Panc1 (cell line): ENCODE measurements around the gene P3H3. TPM values are rescaled to one million over a fixed set of nuclear protein-coding genes. Genes with fewer than 3 reads are reported as not detected.

Experiments used
- ATAC-seq: fragments of 200-7000 bp; cut with Tn5 transposase; 2 replicates; pipeline ENCODE4 v1.9.1; 2020; ENCODE audit warnings: mild to moderate bottlenecking, moderate library complexity
- BruUV-seq: library from RNA; stranded (reverse); fragments of 400-500 nt; replicated peaks from 2 replicates; lab custom pipeline; 2021; lab: Mats Ljungman, UMichigan
- CTCF ChIA-PET: fragments of 300-600 bp; sonication (Branson Sonifier 250); formaldehyde crosslinking; loops from one replicate; lab custom pipeline; 2022; ENCODE audit warnings: antibody characterized with exemption; lab: Charles Lee
- POLR2A ChIA-PET: fragments of 300-600 bp; sonication (Branson Sonifier 250); formaldehyde crosslinking; loops from one replicate; lab custom pipeline; 2022; ENCODE audit warnings: antibody characterized with exemption; lab: Charles Lee
- DNase-seq: peaks from one replicate; pipeline ENCODE4 v3.0.0-alpha.2; 2010; ENCODE audit warnings: low read depth, low spot score
- H3K27ac ChIP-seq: 2 replicates; pipeline ENCODE4 v1.5.1; 2011; ENCODE audit warnings: mild to moderate bottlenecking, low read length, inconsistent platforms
- H3K27me3 ChIP-seq: fragments of 200-500 bp; sonication (Bioruptor generic); 2 replicates; pipeline ENCODE4 v1.6.0; 2014; ENCODE audit warnings: low read length, inconsistent platforms; ENCODE audit not compliant: control insufficient read depth, insufficient read depth
- H3K36me3 ChIP-seq: fragments of 200-500 bp; sonication (Bioruptor generic); 2 replicates; pipeline ENCODE4 v1.5.1; 2014; ENCODE audit warnings: inconsistent platforms, mild to moderate bottlenecking, low read length, moderate library complexity; ENCODE audit not compliant: control insufficient read depth, insufficient read depth
- H3K4me1 ChIP-seq: 2 replicates; pipeline ENCODE4 v1.5.1; 2011; ENCODE audit warnings: inconsistent platforms, mild to moderate bottlenecking, low read length, moderate library complexity; ENCODE audit not compliant: control insufficient read depth, insufficient read depth
- H3K4me3 ChIP-seq, 2 experiments: 2 replicates each; pipeline ENCODE4 v1.5.1; 2011 to 2012; ENCODE audit warnings: low read depth in 2 of 2, low read length in 2 of 2, mild to moderate bottlenecking in 2 of 2, inconsistent platforms in 1 of 2, moderate library complexity in 1 of 2
- H3K9me3 ChIP-seq: fragments of 200-500 bp; sonication (Bioruptor generic); 2 replicates; pipeline ENCODE4 v1.5.1; 2014; ENCODE audit warnings: low read depth, mild to moderate bottlenecking, inconsistent platforms, low read length, moderate library complexity; ENCODE audit not compliant: control insufficient read depth, insufficient read depth
- POLR2AphosphoS5 ChIP-seq: IDR thresholded peaks from 2 replicates; pipeline ENCODE4 v1.6.1; 2012; ENCODE audit warnings: mild to moderate bottlenecking, low read depth, low read length, moderate library complexity
- SIN3A ChIP-seq: IDR thresholded peaks from 2 replicates; pipeline ENCODE4 v1.6.1; 2012; ENCODE audit warnings: low read depth, mild to moderate bottlenecking, low read length, moderate library complexity, borderline replicate concordance; ENCODE audit not compliant: insufficient read depth
- TCF7L2 ChIP-seq: IDR thresholded peaks from 2 replicates; pipeline ENCODE4 v1.6.1; 2011; ENCODE audit warnings: mild to moderate bottlenecking, low read depth, low read length, inconsistent platforms
- in situ Hi-C: cut with HindIII; loops from 2 replicates; pipeline ENCODE4 v1.10.0; 2016; ENCODE audit warnings: low sequenced_read_pairs, low pct_unique_long_range_greater_than_20kb
- intact Hi-C: fragments of 100-400 bp; cut with micrococcal nuclease; formaldehyde crosslinking; loops from one replicate; pipeline ENCODE4 v1.10.0; 2022; ENCODE audit not compliant: unreplicated experiment
- total RNA-seq: library from RNA; stranded (reverse); gene quantifications from one replicate; pipeline ENCODE4 v1.2.1, GENCODE V29; 2021; ENCODE audit not compliant: unreplicated experiment
- TF ChIP-seq, protein P1 (sequence below), 2 experiments: IDR thresholded peaks; 2 replicates each; pipeline ENCODE4 v1.6.1; 2011 to 2012; ENCODE audit warnings: low read depth in 2 of 2, control low read depth in 1 of 2, low read length in 1 of 2, mild to moderate bottlenecking in 1 of 2, moderate library complexity in 1 of 2; ENCODE audit not compliant: insufficient read depth in 1 of 2
- TF ChIP-seq, protein P2 (sequence below): fragments of 450-650 bp; IDR thresholded peaks from 2 replicates; pipeline ENCODE4 v1.5.1; 2017; ENCODE audit warnings: mild to moderate bottlenecking

The P3H3 gene
- total RNA-seq, 1 experiment from 2014 or later, result 11.0 TPM

DNA sequence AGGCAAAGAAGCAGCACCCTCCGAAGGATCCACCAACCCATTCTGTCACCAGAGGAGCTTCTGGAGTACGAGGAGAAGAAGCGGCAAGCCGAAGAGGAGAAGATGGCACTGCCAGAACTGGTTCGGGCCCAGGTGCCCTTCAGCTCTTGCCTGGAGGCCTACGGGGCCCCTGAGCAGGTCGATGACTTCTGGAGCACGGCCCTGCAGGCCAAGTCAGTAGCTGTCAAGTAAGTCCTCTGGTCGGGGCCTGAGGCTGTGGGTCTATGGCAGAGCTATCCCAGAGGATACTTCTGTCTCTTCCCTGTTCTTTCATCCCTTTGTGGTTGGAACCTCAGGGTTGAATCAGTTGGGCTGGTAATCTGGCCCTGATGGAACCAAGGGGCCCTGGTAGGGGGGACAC lies 33.2 kb downstream of the P3H3 start:
- H3K36me3 ChIP-seq, result peaks cover 4% of the 10 kb centered on the region
- H3K27me3 ChIP-seq, result no peaks in the 10 kb centered on the region
- H3K4me3 ChIP-seq, result no peak overlapping the region
- peaks cover under 1% of the 10 kb centered on the region for H3K4me1 ChIP-seq
- BruUV-seq, result no TSS peak
- ATAC-seq (no peak), DNase-seq (no peak)
- no peak for TF ChIP-seq POLR2AphosphoS5
- TF ChIP-seq, protein P1, sequence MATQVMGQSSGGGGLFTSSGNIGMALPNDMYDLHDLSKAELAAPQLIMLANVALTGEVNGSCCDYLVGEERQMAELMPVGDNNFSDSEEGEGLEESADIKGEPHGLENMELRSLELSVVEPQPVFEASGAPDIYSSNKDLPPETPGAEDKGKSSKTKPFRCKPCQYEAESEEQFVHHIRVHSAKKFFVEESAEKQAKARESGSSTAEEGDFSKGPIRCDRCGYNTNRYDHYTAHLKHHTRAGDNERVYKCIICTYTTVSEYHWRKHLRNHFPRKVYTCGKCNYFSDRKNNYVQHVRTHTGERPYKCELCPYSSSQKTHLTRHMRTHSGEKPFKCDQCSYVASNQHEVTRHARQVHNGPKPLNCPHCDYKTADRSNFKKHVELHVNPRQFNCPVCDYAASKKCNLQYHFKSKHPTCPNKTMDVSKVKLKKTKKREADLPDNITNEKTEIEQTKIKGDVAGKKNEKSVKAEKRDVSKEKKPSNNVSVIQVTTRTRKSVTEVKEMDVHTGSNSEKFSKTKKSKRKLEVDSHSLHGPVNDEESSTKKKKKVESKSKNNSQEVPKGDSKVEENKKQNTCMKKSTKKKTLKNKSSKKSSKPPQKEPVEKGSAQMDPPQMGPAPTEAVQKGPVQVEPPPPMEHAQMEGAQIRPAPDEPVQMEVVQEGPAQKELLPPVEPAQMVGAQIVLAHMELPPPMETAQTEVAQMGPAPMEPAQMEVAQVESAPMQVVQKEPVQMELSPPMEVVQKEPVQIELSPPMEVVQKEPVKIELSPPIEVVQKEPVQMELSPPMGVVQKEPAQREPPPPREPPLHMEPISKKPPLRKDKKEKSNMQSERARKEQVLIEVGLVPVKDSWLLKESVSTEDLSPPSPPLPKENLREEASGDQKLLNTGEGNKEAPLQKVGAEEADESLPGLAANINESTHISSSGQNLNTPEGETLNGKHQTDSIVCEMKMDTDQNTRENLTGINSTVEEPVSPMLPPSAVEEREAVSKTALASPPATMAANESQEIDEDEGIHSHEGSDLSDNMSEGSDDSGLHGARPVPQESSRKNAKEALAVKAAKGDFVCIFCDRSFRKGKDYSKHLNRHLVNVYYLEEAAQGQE (IDR thresholded peaks at IDR 0.05; ENCODE audit: insufficient read depth in 1 of 2, low read depth in 2 of 2, low read length in 1 of 2), result no peak
- TF ChIP-seq TCF7L2, result no peak
- TF ChIP-seq SIN3A, result no peak
- TF ChIP-seq, protein P2, sequence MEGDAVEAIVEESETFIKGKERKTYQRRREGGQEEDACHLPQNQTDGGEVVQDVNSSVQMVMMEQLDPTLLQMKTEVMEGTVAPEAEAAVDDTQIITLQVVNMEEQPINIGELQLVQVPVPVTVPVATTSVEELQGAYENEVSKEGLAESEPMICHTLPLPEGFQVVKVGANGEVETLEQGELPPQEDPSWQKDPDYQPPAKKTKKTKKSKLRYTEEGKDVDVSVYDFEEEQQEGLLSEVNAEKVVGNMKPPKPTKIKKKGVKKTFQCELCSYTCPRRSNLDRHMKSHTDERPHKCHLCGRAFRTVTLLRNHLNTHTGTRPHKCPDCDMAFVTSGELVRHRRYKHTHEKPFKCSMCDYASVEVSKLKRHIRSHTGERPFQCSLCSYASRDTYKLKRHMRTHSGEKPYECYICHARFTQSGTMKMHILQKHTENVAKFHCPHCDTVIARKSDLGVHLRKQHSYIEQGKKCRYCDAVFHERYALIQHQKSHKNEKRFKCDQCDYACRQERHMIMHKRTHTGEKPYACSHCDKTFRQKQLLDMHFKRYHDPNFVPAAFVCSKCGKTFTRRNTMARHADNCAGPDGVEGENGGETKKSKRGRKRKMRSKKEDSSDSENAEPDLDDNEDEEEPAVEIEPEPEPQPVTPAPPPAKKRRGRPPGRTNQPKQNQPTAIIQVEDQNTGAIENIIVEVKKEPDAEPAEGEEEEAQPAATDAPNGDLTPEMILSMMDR, result no peak
- intact Hi-C loops, result no loop called here
- H3K27ac ChIP-seq, result no peak overlapping the region
- ChIA-PET CTCF (no interaction called here), POLR2A (no interaction called here)
- H3K9me3 ChIP-seq, result no peaks in the 10 kb centered on the region
- in situ Hi-C loops, result no loop called here

DNA sequence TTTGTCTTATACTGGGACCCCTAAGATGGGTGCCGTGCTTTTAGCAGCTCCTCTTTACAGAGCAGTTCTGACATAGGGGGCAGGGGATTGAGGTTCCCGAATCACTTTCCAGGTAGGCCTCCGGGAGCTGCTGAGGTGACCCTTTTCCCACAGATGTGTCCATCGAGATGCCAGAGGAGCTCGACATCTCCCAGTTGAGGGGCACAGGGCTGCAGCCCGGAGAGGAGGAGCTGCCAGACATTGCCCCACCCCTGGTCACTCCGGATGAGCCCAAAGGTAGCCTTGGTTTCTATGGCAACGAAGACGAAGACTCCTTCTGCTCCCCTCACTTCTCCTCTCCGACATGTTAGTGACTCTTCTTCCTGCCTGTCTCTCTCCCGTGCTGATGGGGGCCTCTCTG lies 34.8 kb downstream of the P3H3 start:
- H3K27ac ChIP-seq, result no peak overlapping the region
- intact Hi-C loops (no loop called here), in situ Hi-C loops (no loop called here)
- H3K9me3 ChIP-seq, result no peaks in the 10 kb centered on the region
- H3K4me1 ChIP-seq, result peaks cover 6% of the 10 kb centered on the region
- peaks cover 4% of the 10 kb centered on the region for H3K36me3 ChIP-seq
- no peak overlapping the region for H3K4me3 ChIP-seq
- ChIA-PET POLR2A (no interaction called here), CTCF (no interaction called here)
- TF ChIP-seq POLR2AphosphoS5, result no peak
- TF ChIP-seq, protein P1 (IDR thresholded peaks at IDR 0.05; ENCODE audit: insufficient read depth in 1 of 2, low read depth in 2 of 2, low read length in 1 of 2), result no peak
- TF ChIP-seq, protein P2, result no peak
- TF ChIP-seq SIN3A, result no peak
- TF ChIP-seq TCF7L2, result no peak
- ATAC-seq (no peak), DNase-seq (no peak)
- H3K27me3 ChIP-seq, result no peaks in the 10 kb centered on the region
- no TSS peak for BruUV-seq
